B cell (primary cell): ENCODE data around the gene TLX2. TPM values are rescaled to one million over a fixed set of nuclear protein-coding genes. Genes with fewer than 3 reads are reported as not detected.

Source experiments
- ATAC-seq: fragments of 200-7000 bp; cut with Tn5 transposase; one replicate; pipeline ENCODE4 v1.10.0; 2021; ENCODE audit warnings: low read depth, mild to moderate bottlenecking, moderate number of reproducible peaks, moderate library complexity
- CTCF ChIA-PET: fragments of 350-600 bp; sonication (Branson Sonifier 250); formaldehyde crosslinking; loops from one replicate; lab custom pipeline; 2021; ENCODE audit warnings: antibody characterized with exemption, inconsistent platforms; lab: Charles Lee
- POLR2A ChIA-PET: fragments of 350-600 bp; sonication (Branson Sonifier 250); formaldehyde crosslinking; loops from one replicate; lab custom pipeline; 2021; ENCODE audit warnings: antibody characterized with exemption; lab: Charles Lee
- DNase-seq: peaks from one replicate; pipeline ENCODE4 v3.0.0; 2013
- H2AFZ ChIP-seq: 2 replicates; pipeline ENCODE4 v1.6.1; 2012; ENCODE audit warnings: mild to moderate bottlenecking, low read depth, low read length; ENCODE audit not compliant: insufficient read depth, poor library complexity, severe bottlenecking
- H3K27ac ChIP-seq, 2 donors: 1 replicate in 1 of 2; 2 replicates in 1 of 2; pipeline ENCODE4 v1.5.1; 2012 to 2013; ENCODE audit warnings: low read length in 2 of 2, mild to moderate bottlenecking in 2 of 2, moderate library complexity in 1 of 2
- H3K27me3 ChIP-seq, 4 experiments: fragments of 200-600 bp in 1 of 4; sonication (generic) in 1 of 4; replicated peaks in 1 of 4; 1 replicate in 2 of 4; 2 replicates in 2 of 4; pipeline versions ENCODE4 v1.6.1 to v1.7.0; 2013 to 2016; ENCODE audit warnings: low read length in 3 of 4, mild to moderate bottlenecking in 2 of 4, mixed read lengths in 1 of 4, moderate library complexity in 1 of 4; ENCODE audit not compliant: insufficient read depth in 4 of 4, control insufficient read depth in 3 of 4; ENCODE audit errors: control extremely low read depth in 1 of 4
- H3K36me3 ChIP-seq, 2 experiments: replicated peaks in 1 of 2; 1 replicate in 1 of 2; 2 replicates in 1 of 2; pipeline versions ENCODE4 v1.6.1 to v1.7.1; 2013; ENCODE audit warnings: low read length in 1 of 2; ENCODE audit not compliant: insufficient read depth in 2 of 2, control insufficient read depth in 1 of 2; ENCODE audit errors: control extremely low read depth in 1 of 2, extremely low read depth in 1 of 2
- H3K4me1 ChIP-seq, 2 donors: fragments of 200-600 bp in 1 of 2; sonication (generic) in 1 of 2; 1 replicate in 1 of 2; 2 replicates in 1 of 2; pipeline versions ENCODE4 v1.5.1 to v1.6.1; 2013 to 2017; ENCODE audit warnings: low read length in 2 of 2; ENCODE audit not compliant: control insufficient read depth in 2 of 2, insufficient read depth in 2 of 2
- H3K4me2 ChIP-seq: replicated peaks from 2 replicates; pipeline ENCODE3; 2012; ENCODE audit warnings: mild to moderate bottlenecking, low read depth, low read length; ENCODE audit not compliant: poor library complexity, severe bottlenecking
- H3K4me3 ChIP-seq, 5 experiments: fragments of 200-600 bp in 1 of 5; sonication (generic) in 1 of 5; 1 replicate in 3 of 5; 2 replicates in 2 of 5; pipeline versions ENCODE4 v1.5.1 to v1.7.0; 2011 to 2016; ENCODE audit warnings: low read length in 4 of 5, mild to moderate bottlenecking in 4 of 5, low read depth in 2 of 5, control low read depth in 1 of 5, moderate library complexity in 1 of 5; ENCODE audit not compliant: insufficient read depth in 1 of 5; ENCODE audit errors: control extremely low read depth in 1 of 5, extremely low read depth in 1 of 5
- H3K79me2 ChIP-seq: fragments of 200-600 bp; sonication (generic); one replicate; pipeline ENCODE4 v1.6.0; 2016; ENCODE audit warnings: low read length; ENCODE audit not compliant: control insufficient read depth, insufficient read depth
- H3K9ac ChIP-seq: fragments of 200-600 bp; sonication (generic); 2 replicates; pipeline ENCODE4 v1.6.1; 2017; ENCODE audit warnings: mild to moderate bottlenecking, low read length, moderate library complexity
- H3K9me3 ChIP-seq, 3 donors: one replicate each; pipeline versions ENCODE4 v1.6.1 to v1.7.1; 2013; ENCODE audit warnings: low read length in 2 of 3; ENCODE audit not compliant: control insufficient read depth in 2 of 3, insufficient read depth in 1 of 3; ENCODE audit errors: control extremely low read depth in 1 of 3
- H4K20me1 ChIP-seq: 2 replicates; pipeline ENCODE4 v1.6.0; 2012; ENCODE audit warnings: mild to moderate bottlenecking, low read length; ENCODE audit not compliant: insufficient read depth, control insufficient read depth, poor library complexity, severe bottlenecking
- H3K27ac Mint-ChIP-seq: one replicate; pipeline ENCODE4 v1.8.0; 2021; ENCODE audit warnings: mixed read lengths
- H3K27me3 Mint-ChIP-seq: one replicate; pipeline ENCODE4 v1.8.0; 2021; ENCODE audit warnings: mixed read lengths
- H3K4me1 Mint-ChIP-seq: one replicate; pipeline ENCODE4 v1.8.0; 2021; ENCODE audit warnings: mixed read lengths
- H3K4me3 Mint-ChIP-seq: one replicate; pipeline ENCODE4 v1.8.0; 2021; ENCODE audit warnings: mixed read lengths
- H3K9me3 Mint-ChIP-seq: one replicate; pipeline ENCODE4 v1.8.0; 2022; ENCODE audit warnings: mixed read lengths; ENCODE audit not compliant: insufficient read depth
- EZH2 ChIP-seq: IDR thresholded peaks from 2 replicates; pipeline ENCODE4 v1.6.1; 2012; ENCODE audit warnings: borderline replicate concordance, low read depth, mild to moderate bottlenecking, moderate library complexity, low read length; ENCODE audit not compliant: insufficient read depth, poor library complexity, severe bottlenecking
- WGBS: methylation state at CpG from one replicate; pipeline ENCODE4 v1.1.5; 2013; ENCODE audit warnings: missing lambda C conversion rate; ENCODE audit not compliant: insufficient coverage; 5-methylcytosine and 5-hydroxymethylcytosine counted together
- intact Hi-C: fragments of 100-400 bp; cut with micrococcal nuclease; formaldehyde crosslinking; loops from one replicate; pipeline ENCODE4 v1.10.0; 2022
- polyA plus RNA-seq: library from polyadenylated mRNA; depleted of rRNA; stranded (reverse); fragments of >200 nt; gene quantifications from 2 replicates; pipeline ENCODE4 v1.2.3, GENCODE V29; 2012
- total RNA-seq, 2 donors: library from RNA; stranded (reverse); fragments of 120-200 nt in 1 of 2; gene quantifications; 1 replicate in 1 of 2; 2 replicates in 1 of 2; pipeline versions ENCODE4 v1.2.3 to v1.2.4, GENCODE V29; 2013 to 2022
- TF ChIP-seq, protein P1 (sequence below): fragments of 200-600 bp; IDR thresholded peaks from one replicate; pipeline ENCODE4 v1.8.0; 2022; ENCODE audit warnings: antibody characterized with exemption, mild to moderate bottlenecking

TLX2 gene
- total and polyA plus RNA-seq, 2 donors (not counting 1 experiment from before 2014, with no cell fraction given) = 0.06 TPM; not detected in 1

DNA sequence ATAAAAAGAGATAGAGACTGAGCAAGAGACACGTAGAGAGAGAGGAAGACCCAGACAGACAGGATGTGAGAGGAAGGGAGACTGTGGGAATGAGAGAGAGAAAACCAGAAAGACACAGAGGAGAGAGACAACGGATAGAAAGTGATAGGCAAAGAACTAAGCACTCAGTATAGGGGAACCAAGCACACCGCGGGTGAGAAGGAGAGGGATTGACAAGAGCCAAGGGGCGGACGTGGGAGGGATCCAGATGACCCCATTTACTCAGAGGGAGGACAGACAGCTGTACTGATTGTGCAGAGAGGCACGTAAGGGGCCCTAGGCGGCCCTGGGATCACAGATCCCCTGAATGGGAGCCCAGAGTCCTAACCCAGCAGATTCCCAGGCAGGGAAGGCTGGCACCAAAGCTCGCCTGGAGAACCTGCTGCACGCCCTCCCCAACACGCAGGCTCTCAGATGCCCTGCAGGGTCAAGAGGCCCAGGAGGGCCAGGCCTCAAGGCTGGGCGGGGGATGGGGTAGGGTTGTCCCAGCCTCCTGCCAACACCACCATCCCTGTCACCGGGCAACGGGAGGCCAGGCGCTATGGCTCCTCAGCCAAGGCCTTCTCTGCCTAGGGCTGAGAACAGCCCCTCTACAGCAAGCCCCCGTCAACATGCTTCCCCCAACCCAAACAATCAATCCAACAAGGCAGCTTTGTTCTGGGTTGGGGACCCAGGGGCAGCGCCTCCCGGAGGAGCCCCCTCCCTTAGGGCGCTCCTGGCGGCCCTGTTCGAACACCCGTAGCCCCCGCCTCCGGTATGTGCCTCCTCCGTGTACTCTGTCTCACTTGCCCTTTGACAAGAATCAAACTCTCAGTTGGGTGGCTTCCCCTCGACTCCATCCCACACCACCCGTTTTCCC, 38.9 kb downstream of the TLX2 start:
- POLR2A ChIA-PET = interaction anchor here (1.0 kb wide), 1 partner anchor 22 kb away, joined by 4 read pairs; no protein-coding TSS in a partner anchor

More for the DNA sequence above, 38.9 kb downstream of the TLX2 start:
- Histone ChIP-seq H3K9me3 (no peaks in the 10 kb centered on the region), H3K4me3 (peak overlapping the region in 2 of 5 experiments; percentile 73 to 99), H3K4me1 (peaks cover 23 to 45% of the 10 kb centered on the region in 2 donors), H4K20me1 (peaks cover 15% of the 10 kb centered on the region), H3K27me3 (peaks cover 0 to 22% (median 13%) of the 10 kb centered on the region in 4 experiments), H2AFZ (peak overlapping the region; percentile 97), H3K27ac (peak overlapping the region in 1 of 2 donors; percentile 76), H3K36me3 (peaks cover 0 to 15% of the 10 kb centered on the region in 2 experiments), H3K9ac (peak overlapping the region; percentile 96), H3K4me2 (peak overlapping the region; percentile 97), H3K79me2 (peaks cover 11% of the 10 kb centered on the region)
- Mint-ChIP-seq H3K27me3 (peaks cover 4% of the 10 kb centered on the region), H3K27ac (peak overlapping the region; percentile 83), H3K9me3 (no peaks in the 10 kb centered on the region), H3K4me1 (peaks cover 28% of the 10 kb centered on the region), H3K4me3 (peak overlapping the region; percentile 72)
- TF ChIP-seq EZH2 = no peak
- TF ChIP-seq, protein P1, sequence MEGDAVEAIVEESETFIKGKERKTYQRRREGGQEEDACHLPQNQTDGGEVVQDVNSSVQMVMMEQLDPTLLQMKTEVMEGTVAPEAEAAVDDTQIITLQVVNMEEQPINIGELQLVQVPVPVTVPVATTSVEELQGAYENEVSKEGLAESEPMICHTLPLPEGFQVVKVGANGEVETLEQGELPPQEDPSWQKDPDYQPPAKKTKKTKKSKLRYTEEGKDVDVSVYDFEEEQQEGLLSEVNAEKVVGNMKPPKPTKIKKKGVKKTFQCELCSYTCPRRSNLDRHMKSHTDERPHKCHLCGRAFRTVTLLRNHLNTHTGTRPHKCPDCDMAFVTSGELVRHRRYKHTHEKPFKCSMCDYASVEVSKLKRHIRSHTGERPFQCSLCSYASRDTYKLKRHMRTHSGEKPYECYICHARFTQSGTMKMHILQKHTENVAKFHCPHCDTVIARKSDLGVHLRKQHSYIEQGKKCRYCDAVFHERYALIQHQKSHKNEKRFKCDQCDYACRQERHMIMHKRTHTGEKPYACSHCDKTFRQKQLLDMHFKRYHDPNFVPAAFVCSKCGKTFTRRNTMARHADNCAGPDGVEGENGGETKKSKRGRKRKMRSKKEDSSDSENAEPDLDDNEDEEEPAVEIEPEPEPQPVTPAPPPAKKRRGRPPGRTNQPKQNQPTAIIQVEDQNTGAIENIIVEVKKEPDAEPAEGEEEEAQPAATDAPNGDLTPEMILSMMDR = no peak
- no peak for ATAC-seq
- intact Hi-C loops = loop anchor here (10.0 kb wide), 1 partner anchor 158 kb away; no protein-coding TSS in a partner anchor
- DNase-seq = peak; percentile 35
- 90% methylated on average over 24 of the region's 27 CpGs for WGBS
- CTCF ChIA-PET = interaction anchor here (1.5 kb wide), 1 partner anchor 47 kb away, joined by 4 read pairs; no protein-coding TSS in a partner anchor
